Amniotic stem cell (primary cell): ENCODE data around the gene CRYBG1.
A peak's percentile ranks its signal among the peaks of the same experiment; 100 is the strongest.
"Not testable (repeated sequence)": the region's sequence is repeated elsewhere in the genome, so short reads cannot be mapped to it uniquely, and the experiment has no call there.

Experiments used
- DNase-seq: peaks from one replicate; lab custom pipeline; 2025; lab: John Stamatoyannopoulos, UW

CRYBG1 gene

DNA sequence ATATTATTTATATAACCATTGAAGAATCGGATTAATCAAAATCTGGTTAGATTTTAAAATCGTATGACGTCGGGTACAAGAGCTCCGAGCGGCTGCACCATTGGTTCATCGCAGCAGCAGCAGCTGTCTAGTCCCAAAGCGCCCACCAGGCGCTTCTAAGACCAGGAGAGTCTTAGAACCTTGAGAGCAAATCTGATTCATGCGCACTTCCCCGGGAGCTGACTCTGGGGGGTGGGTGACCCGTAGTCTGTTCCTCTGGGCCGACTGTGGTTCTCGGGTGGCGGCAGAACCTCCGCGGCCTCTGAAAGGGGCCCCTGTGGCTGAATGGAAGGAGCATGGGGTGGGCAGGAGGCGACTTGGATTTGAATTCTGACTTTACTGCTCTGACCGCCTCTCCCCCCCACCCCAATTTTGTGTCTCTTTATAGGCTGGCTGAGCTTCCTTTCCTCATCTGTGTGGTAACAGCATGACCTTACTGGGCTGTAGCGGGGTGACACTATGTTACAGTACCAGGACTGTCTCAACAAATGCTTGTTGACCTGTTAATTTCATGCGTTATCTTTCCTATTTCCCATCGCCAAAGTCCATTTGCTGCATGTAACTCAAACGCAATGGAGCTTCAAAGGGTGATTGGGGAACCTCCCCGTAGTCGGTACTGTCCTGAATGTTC, 149.0 kb downstream of the CRYBG1 start:
- no peak for DNase-seq

DNA sequence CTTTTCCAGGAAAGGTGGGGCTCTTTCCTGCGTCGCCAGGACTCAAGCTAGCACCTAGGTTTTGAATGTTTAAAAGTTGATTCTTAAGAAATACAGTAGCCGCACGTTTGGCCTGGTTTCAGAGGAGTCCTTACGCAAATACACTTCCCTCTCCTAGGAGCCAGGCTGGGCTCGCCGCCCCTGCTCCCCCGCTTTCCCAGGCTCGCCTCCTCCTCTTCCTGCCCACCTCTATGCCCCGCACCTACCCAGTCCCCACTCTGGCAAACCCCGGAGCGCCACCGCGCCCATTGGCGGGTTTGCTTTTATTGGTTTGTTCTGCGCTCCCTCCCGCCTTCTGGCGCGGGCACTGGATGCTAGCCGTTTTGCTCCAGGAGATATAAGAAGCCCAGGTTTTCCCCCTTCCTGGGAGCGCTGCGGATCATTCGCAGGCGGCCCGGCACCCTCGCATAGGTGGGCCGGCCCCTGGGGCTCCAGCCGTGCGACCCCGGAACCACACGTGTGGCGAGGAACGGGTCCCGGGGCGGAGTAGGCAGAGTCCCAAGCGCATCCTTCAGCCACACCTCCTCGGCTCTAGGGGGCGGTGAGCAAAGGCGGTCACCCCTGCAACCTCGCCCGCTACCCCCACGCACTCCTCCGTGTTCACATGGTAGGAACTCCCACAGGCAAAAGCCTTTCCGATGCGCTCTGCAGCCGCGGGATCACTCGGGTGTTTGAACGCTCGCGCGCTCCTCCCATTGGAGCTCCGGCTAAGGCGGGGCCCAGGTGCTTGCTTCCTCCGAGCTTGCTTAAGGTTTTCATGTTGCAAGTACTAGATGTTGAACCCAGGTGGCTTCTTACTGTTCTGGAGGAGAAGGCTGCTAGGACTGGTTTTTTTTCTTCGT, 149.8 kb downstream of the CRYBG1 start:
- DNase-seq = no peak

DNA sequence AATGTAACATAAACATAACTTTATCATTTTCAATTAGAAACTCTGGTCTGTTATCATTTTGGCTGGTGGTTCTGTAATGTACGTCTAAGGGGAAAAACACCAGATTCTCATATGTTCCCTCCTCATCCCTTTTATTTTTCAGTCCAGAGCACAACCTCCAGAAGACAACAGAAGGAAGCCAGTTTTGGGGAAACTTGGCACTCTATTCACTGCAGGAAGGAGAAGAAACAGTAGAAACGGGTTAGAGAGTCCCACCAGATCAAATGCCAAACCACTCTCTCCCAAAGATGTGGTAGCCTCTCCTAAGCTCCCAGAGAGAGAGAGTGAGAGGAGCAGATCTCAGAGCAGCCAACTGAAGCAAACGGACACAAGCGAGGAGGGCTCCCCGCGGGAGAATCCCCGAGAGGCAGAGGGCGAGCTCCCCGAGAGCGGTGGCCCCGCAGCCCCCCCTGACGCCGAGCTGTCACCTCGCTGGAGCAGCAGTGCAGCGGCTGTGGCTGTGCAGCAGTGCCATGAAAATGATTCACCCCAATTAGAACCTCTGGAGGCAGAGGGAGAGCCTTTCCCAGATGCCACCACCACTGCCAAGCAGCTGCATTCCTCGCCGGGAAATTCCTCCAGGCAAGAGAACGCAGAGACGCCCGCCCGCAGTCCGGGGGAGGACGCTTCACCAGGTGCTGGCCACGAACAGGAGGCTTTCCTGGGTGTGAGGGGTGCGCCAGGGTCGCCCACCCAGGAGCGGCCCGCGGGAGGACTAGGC, 151.0 kb downstream of the CRYBG1 start:
- no peak for DNase-seq

DNA sequence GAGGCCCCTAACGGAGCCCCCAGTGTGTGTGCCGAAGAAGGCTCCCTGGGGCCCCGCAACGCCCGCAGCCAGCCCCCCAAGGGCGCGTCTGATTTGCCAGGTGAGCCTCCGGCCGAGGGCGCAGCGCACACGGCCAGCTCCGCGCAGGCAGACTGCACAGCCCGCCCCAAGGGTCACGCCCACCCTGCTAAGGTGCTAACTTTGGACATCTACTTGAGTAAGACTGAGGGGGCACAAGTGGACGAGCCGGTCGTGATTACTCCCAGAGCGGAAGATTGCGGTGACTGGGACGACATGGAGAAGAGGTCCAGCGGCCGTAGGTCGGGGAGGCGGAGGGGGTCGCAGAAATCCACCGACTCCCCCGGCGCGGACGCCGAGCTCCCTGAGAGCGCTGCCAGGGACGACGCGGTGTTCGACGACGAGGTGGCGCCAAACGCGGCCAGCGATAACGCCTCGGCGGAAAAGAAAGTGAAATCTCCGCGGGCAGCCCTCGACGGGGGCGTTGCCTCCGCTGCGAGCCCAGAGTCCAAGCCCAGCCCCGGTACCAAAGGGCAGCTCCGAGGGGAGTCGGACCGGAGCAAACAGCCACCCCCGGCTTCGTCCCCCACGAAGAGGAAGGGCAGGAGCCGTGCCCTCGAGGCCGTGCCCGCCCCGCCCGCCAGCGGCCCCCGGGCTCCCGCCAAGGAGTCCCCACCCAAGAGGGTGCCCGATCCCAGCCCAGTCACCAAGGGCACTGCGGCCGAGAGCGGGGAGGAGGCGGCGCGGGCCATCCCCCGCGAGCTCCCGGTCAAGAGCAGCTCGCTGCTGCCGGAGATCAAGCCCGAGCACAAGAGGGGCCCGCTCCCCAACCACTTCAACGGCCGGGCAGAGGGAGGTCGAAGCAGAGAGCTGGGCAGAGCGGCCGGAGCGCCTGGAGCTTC, 151.8 kb downstream of the CRYBG1 start:
- no peak for DNase-seq

DNA sequence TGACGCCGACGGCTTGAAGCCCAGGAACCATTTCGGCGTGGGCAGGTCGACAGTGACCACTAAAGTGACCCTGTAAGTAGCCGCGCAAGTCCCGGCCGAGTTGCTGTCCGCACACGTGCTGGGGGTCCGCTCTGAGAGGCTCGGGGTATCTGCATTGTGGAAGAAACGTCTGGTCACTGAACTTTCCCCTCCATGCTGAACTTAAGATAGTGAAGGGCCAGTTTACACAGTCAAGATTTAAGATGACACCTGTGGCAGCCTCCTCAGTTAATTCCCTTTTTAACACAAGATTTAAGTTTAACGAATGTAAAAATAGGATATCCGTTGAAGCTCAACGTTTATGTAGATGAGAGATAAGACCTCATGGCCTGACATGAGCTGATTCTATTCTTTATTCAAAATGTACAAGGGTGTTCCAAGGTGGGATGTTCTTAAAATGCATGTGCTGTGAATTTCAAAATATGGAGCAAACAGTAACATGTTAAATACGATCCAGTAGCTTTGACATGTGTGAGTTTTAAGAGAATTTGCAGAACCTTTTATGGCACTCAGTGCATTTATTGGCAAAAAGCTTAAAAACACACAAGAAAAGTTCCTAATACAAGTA, 152.6 kb downstream of the CRYBG1 start:
- DNase-seq = no peak

DNA sequence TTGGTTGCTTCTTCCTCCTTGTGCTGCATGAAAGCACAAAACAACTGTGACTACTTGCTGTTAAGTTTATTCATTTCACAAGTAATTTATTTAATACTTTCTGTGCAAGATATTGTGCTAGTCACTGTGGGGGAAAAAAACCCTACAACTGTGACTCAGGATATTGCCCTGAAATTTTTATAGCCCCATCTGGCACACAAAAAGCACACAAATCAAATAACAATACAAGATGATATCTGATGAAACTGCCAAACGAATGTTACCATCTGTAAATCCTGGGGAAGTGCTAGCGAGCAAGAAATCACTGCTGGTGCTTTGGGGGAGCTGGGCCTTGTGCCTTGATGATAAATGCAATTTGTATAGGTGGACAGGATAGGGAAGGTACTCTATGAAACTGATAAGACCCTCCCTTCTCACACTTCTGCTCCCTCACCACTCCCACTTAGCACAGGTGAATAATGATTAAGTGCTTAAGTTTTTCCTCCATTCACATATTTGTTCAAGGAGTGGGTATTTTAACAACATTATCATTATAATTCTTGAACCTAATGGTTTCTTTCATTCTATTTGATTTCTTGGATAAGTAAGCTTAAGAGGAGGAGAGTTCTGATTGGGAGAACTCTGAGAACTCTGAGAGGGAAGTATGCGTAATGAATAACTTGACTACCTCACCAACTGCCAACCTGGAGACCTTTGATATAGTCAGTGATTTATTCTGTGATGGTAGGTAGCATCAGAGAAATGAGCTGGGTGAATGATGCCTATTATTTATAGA, 153.5 kb downstream of the CRYBG1 start:
- DNase-seq = no peak

DNA sequence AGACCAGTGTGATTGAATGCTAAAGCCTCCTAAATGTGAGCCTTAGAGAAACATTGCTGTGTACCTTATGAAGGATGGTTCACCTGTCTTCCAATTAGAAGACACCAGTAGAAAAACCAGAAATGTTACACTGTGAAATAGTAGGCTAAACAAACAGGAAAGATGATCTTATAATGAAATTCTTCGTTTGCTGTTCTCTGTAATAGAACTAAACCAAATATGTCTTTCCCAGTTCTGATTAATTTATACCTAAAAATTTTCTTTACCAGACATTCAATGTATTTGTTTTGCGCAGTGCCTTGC, 154.0 kb downstream of the CRYBG1 start:
- no peak for DNase-seq

DNA sequence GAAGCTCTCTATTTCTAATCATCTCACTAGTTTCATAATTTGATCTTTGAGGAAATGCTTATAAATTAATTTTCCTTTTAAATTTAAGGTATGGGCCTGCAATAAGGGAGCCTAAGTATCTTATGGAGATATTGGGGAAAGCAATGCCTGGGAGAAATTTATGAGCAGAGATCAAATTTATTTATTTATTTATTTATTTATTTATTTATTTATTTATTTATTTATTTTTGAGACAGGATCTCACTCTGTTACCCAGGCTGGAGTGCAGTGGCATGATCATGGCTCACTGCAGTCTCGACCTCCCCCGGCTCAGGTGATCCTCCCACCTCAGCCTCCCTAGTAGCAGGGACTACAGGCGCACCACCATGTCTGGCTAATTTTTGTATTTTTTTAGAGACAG, 155.1 kb downstream of the CRYBG1 start:
- DNase-seq = not testable (repeated sequence)

DNA sequence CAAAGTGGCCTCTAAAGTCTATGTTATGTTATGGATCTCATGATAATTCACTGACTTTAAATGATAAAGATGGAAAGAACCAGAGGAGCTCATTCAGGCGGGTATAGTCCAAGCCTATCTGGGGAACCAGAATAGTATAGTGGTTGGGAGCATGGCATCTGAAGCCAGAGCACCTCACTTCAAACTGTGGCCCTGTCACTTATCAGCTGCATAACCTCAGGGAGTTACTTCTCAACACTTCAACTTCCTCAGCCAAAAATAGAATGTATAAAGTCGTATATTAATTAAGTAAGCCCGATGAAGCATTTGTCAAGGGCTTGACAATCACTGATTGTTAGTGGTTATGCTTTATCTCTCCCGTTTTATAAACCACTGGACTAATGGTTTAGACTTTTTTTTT, 156.1 kb downstream of the CRYBG1 start:
- no peak for DNase-seq

DNA sequence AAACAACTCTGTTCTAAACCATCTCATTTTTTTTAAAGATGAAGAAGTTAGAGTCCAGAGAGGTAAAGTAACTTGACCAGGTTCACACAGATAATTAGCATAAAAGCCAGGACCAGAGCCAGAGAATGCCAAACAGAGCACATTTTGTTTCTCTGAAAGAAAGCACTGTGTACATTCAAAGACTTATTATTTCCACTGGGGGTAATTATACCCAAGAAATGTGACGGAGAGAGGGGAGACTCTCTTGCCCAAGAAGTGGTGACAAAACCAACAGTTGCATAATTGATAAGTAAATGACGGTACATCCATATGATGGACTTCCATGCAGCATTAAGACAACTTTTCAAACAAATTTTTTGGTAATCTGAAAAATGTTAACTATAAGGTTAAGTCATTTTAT, 157.2 kb downstream of the CRYBG1 start:
- DNase-seq = no peak

DNA sequence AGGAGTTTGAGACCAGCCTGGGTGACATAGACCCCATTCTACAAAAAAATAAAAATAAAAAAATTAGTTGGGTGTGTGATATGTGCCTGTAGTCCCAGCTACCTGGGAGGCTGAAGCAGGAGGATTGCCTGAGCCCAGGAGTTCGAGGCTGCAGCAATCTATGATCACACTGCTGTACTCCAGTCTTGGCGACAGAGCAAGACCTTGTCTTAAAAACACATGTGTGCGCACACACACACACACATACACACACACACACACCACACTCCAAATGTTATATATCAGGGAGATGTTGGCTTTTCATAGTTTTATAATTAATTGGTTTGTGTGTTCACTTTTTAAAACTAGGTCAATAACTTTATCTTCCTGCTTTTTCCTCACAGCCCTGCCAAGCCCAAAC, 158.2 kb downstream of the CRYBG1 start:
- no peak for DNase-seq

DNA sequence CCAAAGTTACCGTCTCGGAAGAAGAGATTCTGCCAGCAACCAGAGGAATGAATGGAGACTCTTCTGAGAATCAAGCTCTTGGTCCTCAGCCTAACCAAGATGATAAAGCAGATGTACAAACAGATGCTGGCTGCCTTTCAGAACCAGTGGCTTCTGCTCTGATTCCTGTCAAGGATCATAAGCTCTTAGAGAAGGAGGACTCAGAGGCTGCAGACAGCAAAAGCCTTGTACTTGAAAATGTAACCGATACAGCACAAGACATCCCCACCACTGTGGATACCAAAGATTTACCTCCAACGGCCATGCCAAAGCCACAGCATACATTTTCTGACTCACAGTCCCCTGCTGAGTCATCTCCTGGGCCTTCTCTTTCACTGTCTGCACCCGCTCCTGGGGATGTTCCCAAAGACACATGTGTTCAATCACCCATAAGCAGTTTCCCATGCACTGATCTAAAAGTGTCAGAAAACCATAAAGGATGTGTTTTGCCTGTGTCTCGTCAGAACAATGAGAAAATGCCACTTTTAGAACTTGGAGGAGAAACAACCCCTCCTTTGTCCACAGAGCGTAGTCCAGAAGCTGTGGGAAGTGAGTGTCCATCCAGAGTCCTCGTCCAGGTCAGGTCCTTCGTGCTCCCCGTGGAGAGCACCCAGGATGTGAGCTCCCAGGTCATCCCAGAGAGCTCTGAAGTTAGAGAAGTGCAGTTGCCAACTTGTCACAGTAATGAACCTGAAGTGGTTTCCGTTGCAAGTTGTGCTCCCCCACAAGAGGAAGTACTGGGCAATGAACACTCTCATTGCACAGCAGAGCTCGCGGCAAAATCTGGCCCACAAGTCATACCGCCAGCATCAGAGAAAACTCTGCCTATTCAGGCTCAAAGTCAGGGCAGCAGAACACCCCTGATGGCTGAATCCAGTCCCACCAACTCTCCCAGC, 159.2 kb downstream of the CRYBG1 start:
- DNase-seq = peak; percentile 32

DNA sequence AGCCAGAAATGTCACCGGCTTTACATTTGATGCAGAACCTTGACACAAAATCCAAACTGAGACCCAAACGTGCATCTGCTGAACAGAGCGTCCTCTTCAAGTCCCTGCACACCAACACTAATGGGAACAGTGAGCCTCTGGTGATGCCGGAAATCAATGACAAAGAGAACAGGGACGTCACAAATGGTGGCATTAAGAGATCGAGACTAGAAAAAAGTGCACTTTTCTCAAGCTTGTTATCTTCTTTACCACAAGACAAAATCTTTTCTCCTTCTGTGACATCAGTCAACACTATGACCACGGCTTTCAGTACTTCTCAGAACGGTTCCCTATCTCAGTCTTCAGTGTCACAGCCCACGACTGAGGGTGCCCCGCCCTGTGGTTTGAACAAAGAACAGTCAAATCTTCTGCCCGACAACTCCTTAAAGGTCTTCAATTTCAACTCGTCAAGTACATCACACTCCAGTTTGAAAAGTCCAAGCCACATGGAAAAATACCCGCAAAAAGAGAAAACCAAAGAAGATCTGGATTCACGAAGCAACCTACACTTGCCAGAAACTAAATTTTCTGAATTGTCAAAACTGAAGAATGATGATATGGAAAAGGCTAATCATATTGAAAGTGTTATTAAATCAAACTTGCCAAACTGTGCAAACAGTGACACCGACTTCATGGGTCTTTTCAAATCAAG, 160.3 kb downstream of the CRYBG1 start:
- DNase-seq = no peak

DNA sequence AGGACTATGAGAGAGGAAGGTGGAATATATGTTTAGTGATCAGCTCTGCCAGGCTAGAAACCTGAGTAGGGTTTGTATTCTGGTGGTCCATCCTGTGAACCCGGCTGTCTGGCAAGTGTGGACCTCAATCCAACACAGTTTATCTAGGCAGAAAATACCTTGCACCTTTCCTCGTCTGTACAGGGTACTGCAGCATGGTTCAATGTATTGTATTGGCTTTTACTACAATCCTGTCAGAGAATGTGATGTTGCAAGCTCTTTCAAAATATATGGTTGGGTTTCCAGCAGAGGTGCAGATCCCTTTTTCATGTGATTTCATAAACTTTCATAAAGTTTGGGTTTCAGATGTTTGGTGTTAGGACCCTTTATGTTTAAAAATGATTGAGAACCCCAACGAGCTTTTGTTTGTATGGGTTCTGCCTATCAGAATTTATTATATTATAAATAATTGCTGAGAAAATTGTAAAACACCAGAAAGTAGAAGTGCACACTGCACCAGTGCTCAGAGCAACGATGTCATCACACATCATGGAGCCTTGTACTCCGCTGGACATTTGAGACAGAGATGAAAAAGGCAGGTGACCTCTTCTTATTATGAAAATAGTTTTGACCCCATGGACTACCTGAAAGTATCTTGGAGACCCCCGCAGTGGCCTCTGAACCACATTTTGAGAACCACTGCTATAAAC, 162.2 kb downstream of the CRYBG1 start:
- DNase-seq = no peak

DNA sequence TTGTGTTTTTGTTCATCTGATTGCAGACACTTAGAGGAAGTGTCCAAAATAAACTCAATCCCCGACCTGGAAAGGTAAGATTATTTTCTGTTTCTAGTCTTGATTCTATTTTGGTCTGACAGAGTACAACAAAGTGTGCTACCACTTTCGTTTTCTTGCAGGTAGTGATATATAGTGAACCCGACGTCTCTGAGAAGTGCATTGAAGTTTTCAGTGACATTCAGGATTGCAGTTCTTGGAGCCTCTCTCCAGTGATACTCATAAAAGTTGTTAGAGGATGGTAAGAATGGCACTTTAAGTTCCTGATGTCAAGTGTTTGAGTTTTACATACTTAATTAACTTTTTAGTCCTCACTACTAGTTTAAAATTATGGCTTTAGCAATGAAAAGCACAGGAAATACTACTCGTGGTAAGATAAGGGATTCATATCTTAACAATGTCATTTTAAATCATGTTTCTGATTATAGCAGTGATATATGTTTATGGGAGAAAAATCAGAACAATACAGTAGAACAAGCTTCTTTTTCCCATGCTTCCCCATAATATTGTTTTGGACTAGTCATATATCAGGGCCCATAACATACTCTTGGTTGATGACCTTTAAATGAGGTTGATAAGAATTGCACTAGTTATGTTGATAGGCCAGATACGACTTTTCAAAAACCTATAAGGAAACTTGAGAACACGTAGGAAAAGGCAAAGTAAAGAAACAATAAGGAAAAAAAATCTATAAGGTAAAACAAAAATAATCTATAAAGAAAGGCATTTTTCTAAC, 164.8 kb downstream of the CRYBG1 start:
- DNase-seq = no peak

DNA sequence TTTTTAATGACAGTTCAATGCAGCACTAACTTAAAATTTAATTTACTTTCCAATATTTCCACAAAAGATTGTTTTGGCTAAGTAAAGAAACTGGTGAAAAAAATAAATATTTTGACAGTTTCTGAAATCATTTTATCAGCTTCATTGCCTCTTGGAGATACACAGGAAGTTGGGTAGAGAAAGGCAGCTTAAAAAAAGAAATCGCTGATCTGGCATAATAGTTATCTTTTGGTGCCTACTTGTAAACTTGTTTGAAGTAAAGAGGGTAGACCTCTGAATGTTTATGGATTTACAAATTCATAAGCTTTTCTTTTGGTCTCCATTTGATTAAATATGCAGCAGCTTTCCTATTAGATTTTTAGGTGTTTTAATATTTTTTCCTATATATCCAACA, 165.4 kb downstream of the CRYBG1 start:
- no peak for DNase-seq

DNA sequence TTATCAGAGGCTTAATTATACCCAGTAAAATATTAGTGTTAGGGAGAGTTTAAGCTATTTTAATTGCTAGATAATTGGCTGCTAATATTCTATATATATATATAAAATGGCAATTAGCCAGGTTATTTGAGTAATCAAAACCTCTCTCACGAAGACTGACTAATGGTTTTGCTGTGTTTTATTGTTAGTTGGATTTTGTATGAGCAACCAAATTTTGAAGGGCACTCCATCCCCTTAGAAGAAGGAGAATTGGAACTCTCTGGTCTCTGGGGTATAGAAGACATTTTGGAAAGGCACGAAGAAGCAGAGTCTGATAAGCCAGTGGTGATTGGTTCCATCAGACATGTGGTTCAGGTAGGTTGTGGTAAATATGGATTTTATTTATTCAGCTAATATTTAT, 166.6 kb downstream of the CRYBG1 start:
- DNase-seq = no peak

DNA sequence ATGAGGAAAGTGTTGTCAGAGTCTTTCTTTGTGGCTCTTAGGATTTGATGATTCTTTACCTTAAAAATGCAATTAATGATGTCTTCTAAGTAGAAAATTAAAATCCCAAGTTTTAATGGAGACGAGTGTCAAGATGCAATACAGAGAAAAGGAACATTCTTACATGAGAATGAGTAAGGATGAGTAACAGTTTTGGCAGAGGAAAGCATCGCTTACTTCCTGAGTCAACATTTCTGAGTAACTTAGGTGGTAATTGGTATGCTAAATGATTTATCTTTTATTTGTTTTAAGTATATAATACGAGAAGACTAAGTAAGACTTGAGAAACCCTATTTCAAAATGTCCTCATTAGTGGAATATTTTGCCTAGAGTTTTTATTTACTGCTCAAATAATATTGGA, 167.5 kb downstream of the CRYBG1 start:
- DNase-seq = peak; percentile 54
